HG02981 (cell line): Measurements from ENCODE around the gene MAN2C1.
"Not testable (repeated sequence)": the region's sequence is repeated elsewhere in the genome, so short reads cannot be mapped to it uniquely, and the experiment has no call there.

Source experiments
- ATAC-seq: cut with Tn5 transposase; IDR thresholded peaks from one replicate; pipeline ENCODE4 v1.9.1; 2021; ENCODE audit warnings: mild to moderate bottlenecking, moderate library complexity; ENCODE audit not compliant: unreplicated experiment

MAN2C1 gene

GRCh38 chr15:75347222-75348033 lies 21.0 kb downstream of the MAN2C1 start:
- ATAC-seq, result peak; percentile 49

GRCh38 chr15:75346796-75347221 lies 21.6 kb downstream of the MAN2C1 start, which contains the start of gene NEIL1:
NEIL1 (plus strand) TSS chr15:75347039; CDS start chr15:75348906, 1,867 bp downstream.
- ATAC-seq, result no peak

- ATAC-seq, result not testable (repeated sequence)
Observed at GRCh38 chr15:75343953-75344352, 24.5 kb downstream of the MAN2C1 start.

GRCh38 chr15:75342221-75342620 lies 26.2 kb downstream of the MAN2C1 start:
- no peak for ATAC-seq

- no peak for ATAC-seq
Observed at GRCh38 chr15:75339531-75340240, 28.7 kb downstream of the MAN2C1 start.

GRCh38 chr15:75338661-75339240 lies 29.7 kb downstream of the MAN2C1 start:
- ATAC-seq, result no peak

- ATAC-seq, result peak; percentile 71
Observed at GRCh38 chr15:75335705-75336355, 32.6 kb downstream of the MAN2C1 start, which contains the start of gene COMMD4. COMMD4 (plus strand) TSS chr15:75336063; CDS start chr15:75336090, 27 bp downstream.

- no peak for ATAC-seq
Observed at GRCh38 chr15:75335313-75335704, 33.1 kb downstream of the MAN2C1 start.

GRCh38 chr15:75333654-75334419 lies 34.6 kb downstream of the MAN2C1 start:
- not testable (repeated sequence) for ATAC-seq

- not testable (repeated sequence) for ATAC-seq
Observed at GRCh38 chr15:75332093-75332492, 36.3 kb downstream of the MAN2C1 start.

GRCh38 chr15:75329571-75329970 lies 38.8 kb downstream of the MAN2C1 start:
- ATAC-seq, result no peak

GRCh38 chr15:75328493-75329314 lies 39.7 kb downstream of the MAN2C1 start:
- ATAC-seq, result no peak

- ATAC-seq, result no peak
Observed at GRCh38 chr15:75327491-75327890, 40.9 kb downstream of the MAN2C1 start.

GRCh38 chr15:75327005-75327404 lies 41.4 kb downstream of the MAN2C1 start:
- no peak for ATAC-seq

- ATAC-seq, result no peak
Observed at GRCh38 chr15:75325922-75326321, 42.5 kb downstream of the MAN2C1 start.

GRCh38 chr15:75321711-75322110 lies 46.7 kb downstream of the MAN2C1 start:
- ATAC-seq, result no peak

GRCh38 chr15:75319231-75319897 lies 49.0 kb downstream of the MAN2C1 start:
- not testable (repeated sequence) for ATAC-seq

- ATAC-seq, result no peak
Observed at GRCh38 chr15:75314552-75315290, 53.7 kb downstream of the MAN2C1 start.
